Keratinocyte (primary cell): ENCODE measurements around the gene TSR1. TPM values are rescaled to one million over a fixed set of nuclear protein-coding genes. Genes with fewer than 3 reads are reported as not detected.

ENCODE experiments used
- DNase-seq: peaks from one replicate; pipeline ENCODE4 v3.0.0-alpha.2; 2011; ENCODE audit warnings: low read depth, missing footprints, low spot score
- FAIRE-seq: peaks from 2 replicates; lab custom pipeline; 2011; peaks lifted over from hg19 to GRCh38; lab: Jason Lieb, UNC
- H2AFZ ChIP-seq: 2 replicates; pipeline ENCODE4 v1.6.0; 2012; ENCODE audit warnings: low read length, control low read depth, inconsistent platforms; ENCODE audit not compliant: control insufficient read depth
- H3K27ac ChIP-seq: 2 replicates; pipeline ENCODE4 v1.5.1; 2011; ENCODE audit warnings: low read length; ENCODE audit not compliant: control insufficient read depth, insufficient read depth
- H3K27me3 ChIP-seq: 3 replicates; pipeline ENCODE4 v1.6.0; 2011; ENCODE audit warnings: low read length; ENCODE audit not compliant: control insufficient read depth, insufficient read depth; ENCODE audit errors: extremely low read depth
- H3K36me3 ChIP-seq, 2 experiments: 2 replicates in 1 of 2; 3 replicates in 1 of 2; pipeline ENCODE4 v1.5.1; 2011; ENCODE audit warnings: low read length in 2 of 2, mild to moderate bottlenecking in 1 of 2; ENCODE audit not compliant: control insufficient read depth in 2 of 2, insufficient read depth in 2 of 2; ENCODE audit errors: extremely low read depth in 1 of 2
- H3K4me1 ChIP-seq: 3 replicates; pipeline ENCODE4 v1.5.1; 2011; ENCODE audit warnings: low read length; ENCODE audit not compliant: control insufficient read depth, insufficient read depth; ENCODE audit errors: extremely low read depth
- H3K4me2 ChIP-seq: 3 replicates; pipeline ENCODE4 v1.6.0; 2011; ENCODE audit warnings: low read depth, low read length; ENCODE audit not compliant: control insufficient read depth, insufficient read depth; ENCODE audit errors: extremely low read depth
- H3K4me3 ChIP-seq, 3 experiments: fragments of 200-600 bp in 1 of 3; sonication (generic) in 1 of 3; 2 replicates in 2 of 3; 3 replicates in 1 of 3; pipeline ENCODE4 v1.5.1; 2011 to 2016; ENCODE audit warnings: low read length in 3 of 3, mild to moderate bottlenecking in 3 of 3, control low read depth in 2 of 3, inconsistent platforms in 1 of 3, low read depth in 1 of 3, mixed read lengths in 1 of 3, mixed run types in 1 of 3, moderate library complexity in 1 of 3; ENCODE audit not compliant: control insufficient read depth in 2 of 3, insufficient read depth in 2 of 3; ENCODE audit errors: extremely low read depth in 1 of 3
- H3K79me2 ChIP-seq: 2 replicates; pipeline ENCODE4 v1.6.0; 2012; ENCODE audit warnings: low read length; ENCODE audit not compliant: control insufficient read depth, insufficient read depth
- H3K9ac ChIP-seq: 3 replicates; pipeline ENCODE4 v1.6.0; 2011; ENCODE audit warnings: low read length; ENCODE audit not compliant: control insufficient read depth, insufficient read depth; ENCODE audit errors: extremely low read depth
- H3K9me1 ChIP-seq: 3 replicates; pipeline ENCODE4 v1.6.0; 2011; ENCODE audit warnings: low read length; ENCODE audit not compliant: control insufficient read depth, insufficient read depth; ENCODE audit errors: extremely low read depth
- H3K9me3 ChIP-seq: 2 replicates; pipeline ENCODE4 v1.5.1; 2012; ENCODE audit warnings: low read depth, low read length; ENCODE audit not compliant: control insufficient read depth
- H4K20me1 ChIP-seq: 3 replicates; pipeline ENCODE4 v1.6.0; 2011; ENCODE audit warnings: low read length; ENCODE audit not compliant: control insufficient read depth, insufficient read depth; ENCODE audit errors: extremely low read depth
- EZH2 ChIP-seq: IDR thresholded peaks from one replicate; pipeline ENCODE4 v1.6.1; 2012; ENCODE audit warnings: inconsistent platforms, mild to moderate bottlenecking, low read length, moderate library complexity
- dilution Hi-C: fragments of 300-500 bp; cut with MboI; formaldehyde crosslinking; loops from one replicate; pipeline ENCODE4 v1.7.0; 2020; ENCODE audit warnings: low sequenced_read_pairs; ENCODE audit not compliant: extremely low pct_ligation_motif_present
- polyA plus RNA-seq, 5 experiments: library from polyadenylated mRNA; depleted of rRNA in 3 of 5; stranded (reverse) in 3 of 5; stranded (forward) in 1 of 5; unstranded in 1 of 5; fragments of >200 nt; gene quantifications; 1 replicate in 1 of 5; 2 replicates in 3 of 5; 3 replicates in 1 of 5; pipeline versions ENCODE4 v1.2.1 to v1.2.3, GENCODE V29; 2011 to 2012; ENCODE audit warnings: missing spikeins in 2 of 5, low read depth in 1 of 5, low replicate concordance in 1 of 5
- TF ChIP-seq, protein P1 (sequence below), 3 experiments: IDR thresholded peaks in 1 of 3; conservative IDR thresholded peaks in 1 of 3; optimal IDR thresholded peaks in 1 of 3; 2 replicates in 2 of 3; 3 replicates in 1 of 3; pipeline versions ENCODE3 to v1.5.1; 2011; ENCODE audit warnings: low read length in 3 of 3, mild to moderate bottlenecking in 3 of 3, moderate library complexity in 2 of 3, control low read depth in 1 of 3, inconsistent platforms in 1 of 3; ENCODE audit not compliant: insufficient read depth in 2 of 3; ENCODE audit errors: extremely low read depth in 1 of 3

The TSR1 gene
- polyA plus RNA-seq, 1 donor (not counting 4 experiments of a cell fraction or from before 2014, with no cell fraction given): 17.1 TPM

DNA sequence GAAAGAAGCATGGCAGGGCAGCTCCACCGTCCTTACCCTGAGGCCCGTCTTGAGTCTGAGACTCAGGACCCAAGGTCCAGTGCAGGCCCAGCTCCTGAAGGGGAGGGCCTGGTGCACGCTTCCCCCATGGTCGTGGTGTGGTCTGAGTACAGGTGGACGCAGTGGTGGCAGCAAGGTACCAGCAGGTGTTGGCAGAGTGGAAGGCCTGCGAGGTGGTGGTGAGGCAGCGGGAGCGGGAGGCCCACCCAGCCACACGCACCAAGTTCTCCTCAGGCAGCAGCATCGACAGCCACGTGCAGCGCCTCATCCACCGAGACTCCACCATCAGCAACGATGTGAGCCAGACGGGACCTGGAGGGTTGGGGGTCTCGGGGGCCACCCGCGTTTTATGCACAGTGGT, 36.9 kb upstream of the TSR1 start:
- Histone ChIP-seq H3K9ac (no peak overlapping the region), H3K27me3 (no peaks in the 10 kb centered on the region), H3K4me3 (no peak overlapping the region), H3K4me1 (peaks cover 3% of the 10 kb centered on the region), H3K27ac (no peak overlapping the region), H4K20me1 (peaks cover 2% of the 10 kb centered on the region), H3K36me3 (peaks cover 0 to 9% of the 10 kb centered on the region in 2 experiments), H3K9me1 (no peaks in the 10 kb centered on the region), H2AFZ (no peak overlapping the region), H3K9me3 (no peaks in the 10 kb centered on the region), H3K4me2 (no peak overlapping the region), H3K79me2 (no peaks in the 10 kb centered on the region)
- FAIRE-seq (no peak), DNase-seq (no peak)
- TF ChIP-seq EZH2: no peak
- TF ChIP-seq, protein P1, sequence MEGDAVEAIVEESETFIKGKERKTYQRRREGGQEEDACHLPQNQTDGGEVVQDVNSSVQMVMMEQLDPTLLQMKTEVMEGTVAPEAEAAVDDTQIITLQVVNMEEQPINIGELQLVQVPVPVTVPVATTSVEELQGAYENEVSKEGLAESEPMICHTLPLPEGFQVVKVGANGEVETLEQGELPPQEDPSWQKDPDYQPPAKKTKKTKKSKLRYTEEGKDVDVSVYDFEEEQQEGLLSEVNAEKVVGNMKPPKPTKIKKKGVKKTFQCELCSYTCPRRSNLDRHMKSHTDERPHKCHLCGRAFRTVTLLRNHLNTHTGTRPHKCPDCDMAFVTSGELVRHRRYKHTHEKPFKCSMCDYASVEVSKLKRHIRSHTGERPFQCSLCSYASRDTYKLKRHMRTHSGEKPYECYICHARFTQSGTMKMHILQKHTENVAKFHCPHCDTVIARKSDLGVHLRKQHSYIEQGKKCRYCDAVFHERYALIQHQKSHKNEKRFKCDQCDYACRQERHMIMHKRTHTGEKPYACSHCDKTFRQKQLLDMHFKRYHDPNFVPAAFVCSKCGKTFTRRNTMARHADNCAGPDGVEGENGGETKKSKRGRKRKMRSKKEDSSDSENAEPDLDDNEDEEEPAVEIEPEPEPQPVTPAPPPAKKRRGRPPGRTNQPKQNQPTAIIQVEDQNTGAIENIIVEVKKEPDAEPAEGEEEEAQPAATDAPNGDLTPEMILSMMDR (optimal IDR thresholded peaks at IDR 0.05 in 1 of 3, IDR thresholded peaks at IDR 0.05 in 1 of 3, conservative IDR thresholded peaks at IDR 0.05 in 1 of 3; ENCODE audit: extremely low read depth in 1 of 3, insufficient read depth in 2 of 3, low read length in 3 of 3): no peak
- dilution Hi-C loops: no loop called here

DNA sequence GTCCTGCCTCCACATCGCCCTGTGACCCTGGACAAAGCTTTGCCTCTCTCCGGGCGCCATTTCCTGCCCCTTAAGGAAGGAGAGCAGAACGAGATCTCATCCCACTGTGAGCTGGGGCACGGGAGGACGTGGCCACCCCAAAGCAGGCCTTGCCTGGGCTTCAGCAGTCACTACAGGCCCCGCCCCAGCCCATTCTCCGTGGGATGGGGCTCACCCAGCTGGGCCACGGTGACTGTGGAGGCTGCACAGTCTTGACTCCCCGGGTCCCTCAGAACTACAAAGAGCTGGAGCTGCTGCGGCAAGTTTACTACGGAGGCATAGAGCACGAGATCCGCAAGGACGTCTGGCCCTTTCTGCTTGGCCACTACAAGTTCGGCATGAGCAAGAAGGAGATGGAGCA, 36.4 kb upstream of the TSR1 start:
- DNase-seq (no peak), FAIRE-seq (no peak)
- no peak for TF ChIP-seq EZH2
- TF ChIP-seq, protein P1 (optimal IDR thresholded peaks at IDR 0.05 in 1 of 3, IDR thresholded peaks at IDR 0.05 in 1 of 3, conservative IDR thresholded peaks at IDR 0.05 in 1 of 3; ENCODE audit: extremely low read depth in 1 of 3, insufficient read depth in 2 of 3, low read length in 3 of 3): no peak
- Histone ChIP-seq H3K27me3 (no peaks in the 10 kb centered on the region), H3K36me3 (peaks cover 0 to 7% of the 10 kb centered on the region in 2 experiments), H3K9me1 (no peaks in the 10 kb centered on the region), H3K9me3 (no peaks in the 10 kb centered on the region), H3K27ac (no peak overlapping the region), H2AFZ (no peak overlapping the region), H3K4me3 (no peak overlapping the region), H3K4me1 (peaks cover 3% of the 10 kb centered on the region), H3K79me2 (no peaks in the 10 kb centered on the region), H3K9ac (no peak overlapping the region), H4K20me1 (peaks cover 2% of the 10 kb centered on the region), H3K4me2 (no peak overlapping the region)
- dilution Hi-C loops: no loop called here
